HepG2 (cell line): Measurements from ENCODE around the gene SDR42E2. TPM values are rescaled to one million over a fixed set of nuclear protein-coding genes. Genes with fewer than 3 reads are reported as not detected.

Experiments used
- ETS1 ChIP-seq: sonication (generic); formaldehyde crosslinking; IDR thresholded peaks from 2 replicates; pipeline ENCODE4 v1.4.0; 2020; ENCODE audit warnings: missing genetic modification reagents
- HDAC1 ChIP-seq: sonication (generic); formaldehyde crosslinking; IDR thresholded peaks from 2 replicates; pipeline ENCODE4 v1.5.1; 2020; ENCODE audit warnings: mild to moderate bottlenecking, missing genetic modification reagents
- IKZF1 ChIP-seq: fragments of 450-650 bp; IDR thresholded peaks from 2 replicates; pipeline ENCODE4 v1.7.1; 2016
- MZF1 ChIP-seq: sonication (generic); formaldehyde crosslinking; IDR thresholded peaks from 2 replicates; pipeline ENCODE4 v1.8.1; 2023; ENCODE audit warnings: mild to moderate bottlenecking, missing genetic modification reagents, borderline replicate concordance
- PHF20 ChIP-seq: sonication (generic); formaldehyde crosslinking; IDR thresholded peaks from 2 replicates; pipeline ENCODE4 v1.5.0; 2020; ENCODE audit warnings: mild to moderate bottlenecking, missing genetic modification reagents
- RCOR2 ChIP-seq: IDR thresholded peaks from 2 replicates; pipeline ENCODE4 v1.6.1; 2016; ENCODE audit warnings: missing biosample characterization, missing genetic modification reagents
- RFXANK ChIP-seq: IDR thresholded peaks from 2 replicates; pipeline ENCODE4 v1.6.1; 2016
- SSRP1 ChIP-seq: IDR thresholded peaks from 2 replicates; pipeline ENCODE4 v1.6.1; 2016; ENCODE audit warnings: control low read depth
- U2AF1 ChIP-seq: fragments of 200-400 bp; formaldehyde crosslinking; optimal IDR thresholded peaks from 2 replicates; pipeline ENCODE3; 2017; ENCODE audit warnings: mild to moderate bottlenecking, low read depth, low read length
- U2AF2 ChIP-seq: fragments of 200-400 bp; formaldehyde crosslinking; IDR thresholded peaks from 2 replicates; pipeline ENCODE4 v1.6.1; 2017; ENCODE audit warnings: low read depth, mild to moderate bottlenecking, low read length
- ZBTB14 ChIP-seq: sonication (generic); formaldehyde crosslinking; IDR thresholded peaks from 2 replicates; pipeline ENCODE4 v1.4.0; 2020; ENCODE audit warnings: missing genetic modification reagents
- ZNF207 ChIP-seq: fragments of 450-650 bp; IDR thresholded peaks from 2 replicates; pipeline ENCODE4 v1.6.1; 2016; ENCODE audit warnings: antibody characterized with exemption, borderline replicate concordance
- ZNF557 ChIP-seq: sonication (generic); formaldehyde crosslinking; IDR thresholded peaks from 2 replicates; pipeline ENCODE4 v1.4.0; 2020; ENCODE audit warnings: missing genetic modification reagents
- ZNF614 ChIP-seq: IDR thresholded peaks from 2 replicates; pipeline ENCODE4 v1.6.1; 2018; ENCODE audit warnings: missing biosample characterization, missing genetic modification reagents, inconsistent platforms, borderline replicate concordance
- ZNF724P ChIP-seq: sonication (generic); formaldehyde crosslinking; IDR thresholded peaks from 2 replicates; pipeline ENCODE4 v1.8.0; 2022; ENCODE audit warnings: missing genetic modification reagents, borderline replicate concordance
- ZNF775 ChIP-seq: sonication (generic); formaldehyde crosslinking; IDR thresholded peaks from 2 replicates; pipeline ENCODE4 v1.4.0; 2020; ENCODE audit warnings: missing genetic modification reagents, mild to moderate bottlenecking, moderate library complexity, borderline replicate concordance
- polyA plus RNA-seq, 8 experiments: library from polyadenylated mRNA; depleted of rRNA in 3 of 8; stranded (reverse) in 7 of 8; unstranded in 1 of 8; fragments of >200 nt; fragmentation: Illumina TruSeq in 4 of 8; extraction: Trizol in 4 of 8; gene quantifications; 2 replicates each; pipeline versions ENCODE4 v1.2.1 to v1.2.3, GENCODE V29; 2011 to 2016; ENCODE audit warnings: low read depth in 4 of 8, missing spikeins in 1 of 8, mixed read lengths in 1 of 8; ENCODE audit not compliant: insufficient read depth in 1 of 8
- total RNA-seq, 5 experiments: library from RNA; depleted of rRNA; stranded (reverse); fragments of >200 nt; fragmentation: Illumina TruSeq; extraction: Trizol; gene quantifications; 2 replicates each; pipeline ENCODE4 v1.2.3, GENCODE V29; 2016; ENCODE audit warnings: low read depth in 1 of 5
- TF ChIP-seq, protein P1 (sequence below): sonication (generic); formaldehyde crosslinking; IDR thresholded peaks from 2 replicates; pipeline ENCODE4 v1.5.1; 2020; ENCODE audit warnings: missing genetic modification reagents, mild to moderate bottlenecking, borderline replicate concordance
- TF ChIP-seq, protein P2 (sequence below): IDR thresholded peaks from 2 replicates; pipeline ENCODE4 v1.6.1; 2016; ENCODE audit warnings: low read depth, missing genetic modification reagents, missing compliant biosample characterization
- TF ChIP-seq, protein P3 (sequence below): IDR thresholded peaks from 2 replicates; pipeline ENCODE4 v1.6.1; 2016; ENCODE audit warnings: low read depth, control low read depth

Gene SDR42E2
- total and polyA plus RNA-seq, 2 of the 13 experiments (the other 11 are each of a cell fraction or from before 2014, with no cell fraction given), result 0.05 to 0.11 TPM

GRCh38 chr16:22195695-22196558 is 33.6 kb downstream of the SDR42E2 start (continued):
- TF ChIP-seq, protein P1, sequence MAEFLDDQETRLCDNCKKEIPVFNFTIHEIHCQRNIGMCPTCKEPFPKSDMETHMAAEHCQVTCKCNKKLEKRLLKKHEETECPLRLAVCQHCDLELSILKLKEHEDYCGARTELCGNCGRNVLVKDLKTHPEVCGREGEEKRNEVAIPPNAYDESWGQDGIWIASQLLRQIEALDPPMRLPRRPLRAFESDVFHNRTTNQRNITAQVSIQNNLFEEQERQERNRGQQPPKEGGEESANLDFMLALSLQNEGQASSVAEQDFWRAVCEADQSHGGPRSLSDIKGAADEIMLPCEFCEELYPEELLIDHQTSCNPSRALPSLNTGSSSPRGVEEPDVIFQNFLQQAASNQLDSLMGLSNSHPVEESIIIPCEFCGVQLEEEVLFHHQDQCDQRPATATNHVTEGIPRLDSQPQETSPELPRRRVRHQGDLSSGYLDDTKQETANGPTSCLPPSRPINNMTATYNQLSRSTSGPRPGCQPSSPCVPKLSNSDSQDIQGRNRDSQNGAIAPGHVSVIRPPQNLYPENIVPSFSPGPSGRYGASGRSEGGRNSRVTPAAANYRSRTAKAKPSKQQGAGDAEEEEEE (CRISPR knock-in tag), result no peak
- TF ChIP-seq, protein P2, sequence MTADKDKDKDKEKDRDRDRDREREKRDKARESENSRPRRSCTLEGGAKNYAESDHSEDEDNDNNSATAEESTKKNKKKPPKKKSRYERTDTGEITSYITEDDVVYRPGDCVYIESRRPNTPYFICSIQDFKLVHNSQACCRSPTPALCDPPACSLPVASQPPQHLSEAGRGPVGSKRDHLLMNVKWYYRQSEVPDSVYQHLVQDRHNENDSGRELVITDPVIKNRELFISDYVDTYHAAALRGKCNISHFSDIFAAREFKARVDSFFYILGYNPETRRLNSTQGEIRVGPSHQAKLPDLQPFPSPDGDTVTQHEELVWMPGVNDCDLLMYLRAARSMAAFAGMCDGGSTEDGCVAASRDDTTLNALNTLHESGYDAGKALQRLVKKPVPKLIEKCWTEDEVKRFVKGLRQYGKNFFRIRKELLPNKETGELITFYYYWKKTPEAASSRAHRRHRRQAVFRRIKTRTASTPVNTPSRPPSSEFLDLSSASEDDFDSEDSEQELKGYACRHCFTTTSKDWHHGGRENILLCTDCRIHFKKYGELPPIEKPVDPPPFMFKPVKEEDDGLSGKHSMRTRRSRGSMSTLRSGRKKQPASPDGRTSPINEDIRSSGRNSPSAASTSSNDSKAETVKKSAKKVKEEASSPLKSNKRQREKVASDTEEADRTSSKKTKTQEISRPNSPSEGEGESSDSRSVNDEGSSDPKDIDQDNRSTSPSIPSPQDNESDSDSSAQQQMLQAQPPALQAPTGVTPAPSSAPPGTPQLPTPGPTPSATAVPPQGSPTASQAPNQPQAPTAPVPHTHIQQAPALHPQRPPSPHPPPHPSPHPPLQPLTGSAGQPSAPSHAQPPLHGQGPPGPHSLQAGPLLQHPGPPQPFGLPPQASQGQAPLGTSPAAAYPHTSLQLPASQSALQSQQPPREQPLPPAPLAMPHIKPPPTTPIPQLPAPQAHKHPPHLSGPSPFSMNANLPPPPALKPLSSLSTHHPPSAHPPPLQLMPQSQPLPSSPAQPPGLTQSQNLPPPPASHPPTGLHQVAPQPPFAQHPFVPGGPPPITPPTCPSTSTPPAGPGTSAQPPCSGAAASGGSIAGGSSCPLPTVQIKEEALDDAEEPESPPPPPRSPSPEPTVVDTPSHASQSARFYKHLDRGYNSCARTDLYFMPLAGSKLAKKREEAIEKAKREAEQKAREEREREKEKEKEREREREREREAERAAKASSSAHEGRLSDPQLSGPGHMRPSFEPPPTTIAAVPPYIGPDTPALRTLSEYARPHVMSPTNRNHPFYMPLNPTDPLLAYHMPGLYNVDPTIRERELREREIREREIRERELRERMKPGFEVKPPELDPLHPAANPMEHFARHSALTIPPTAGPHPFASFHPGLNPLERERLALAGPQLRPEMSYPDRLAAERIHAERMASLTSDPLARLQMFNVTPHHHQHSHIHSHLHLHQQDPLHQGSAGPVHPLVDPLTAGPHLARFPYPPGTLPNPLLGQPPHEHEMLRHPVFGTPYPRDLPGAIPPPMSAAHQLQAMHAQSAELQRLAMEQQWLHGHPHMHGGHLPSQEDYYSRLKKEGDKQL, result peak; percentile 67; the same call in 1 of the 2 replicates
- no peak for TF ChIP-seq ZNF207
- TF ChIP-seq ZNF557, result peak; percentile 40; the same call in 1 of the 2 replicates
- no peak; the same call in 1 of the 2 replicates for TF ChIP-seq ETS1 (CRISPR knock-in tag)
- TF ChIP-seq IKZF1, result no peak
- TF ChIP-seq, protein P3, sequence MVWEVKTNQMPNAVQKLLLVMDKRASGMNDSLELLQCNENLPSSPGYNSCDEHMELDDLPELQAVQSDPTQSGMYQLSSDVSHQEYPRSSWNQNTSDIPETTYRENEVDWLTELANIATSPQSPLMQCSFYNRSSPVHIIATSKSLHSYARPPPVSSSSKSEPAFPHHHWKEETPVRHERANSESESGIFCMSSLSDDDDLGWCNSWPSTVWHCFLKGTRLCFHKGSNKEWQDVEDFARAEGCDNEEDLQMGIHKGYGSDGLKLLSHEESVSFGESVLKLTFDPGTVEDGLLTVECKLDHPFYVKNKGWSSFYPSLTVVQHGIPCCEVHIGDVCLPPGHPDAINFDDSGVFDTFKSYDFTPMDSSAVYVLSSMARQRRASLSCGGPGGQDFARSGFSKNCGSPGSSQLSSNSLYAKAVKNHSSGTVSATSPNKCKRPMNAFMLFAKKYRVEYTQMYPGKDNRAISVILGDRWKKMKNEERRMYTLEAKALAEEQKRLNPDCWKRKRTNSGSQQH, result peak; percentile 93
- no peak; the same call in 1 of the 2 replicates for TF ChIP-seq RCOR2
- no peak for TF ChIP-seq U2AF2
- no peak for TF ChIP-seq MZF1 (CRISPR knock-in tag)
- TF ChIP-seq ZNF724P (CRISPR knock-in tag), result no peak
- peak; percentile 98 for TF ChIP-seq ZNF614
- TF ChIP-seq SSRP1 (CRISPR knock-in tag), result peak; percentile 98; the same call in 1 of the 2 replicates
- peak; percentile 87 for TF ChIP-seq RFXANK (CRISPR knock-in tag)
- TF ChIP-seq U2AF1, result peak; percentile 87
- peak; percentile 78 for TF ChIP-seq HDAC1 (CRISPR knock-in tag)
- no peak for TF ChIP-seq PHF20
- TF ChIP-seq ZNF775, result peak; percentile 82
- TF ChIP-seq ZBTB14 (CRISPR knock-in tag), result no peak
